Upper lobe of left lung (tissue), 4 donors: ENCODE results near the gene HACD3.

ENCODE experiments used
- CTCF ChIP-seq, 6 experiments: fragments of 450-650 bp in 4 of 6; fragments of 200-600 bp in 2 of 6; sonication (generic) in 2 of 6; IDR thresholded peaks; one replicate each; pipeline ENCODE4 v1.5.1; 2016 to 2019; ENCODE audit warnings: antibody characterized with exemption in 6 of 6
- EP300 ChIP-seq, 4 donors: sonication (generic); formaldehyde crosslinking; IDR thresholded peaks; one replicate each; pipeline ENCODE4 v1.5.1; 2017; ENCODE audit warnings: antibody characterized with exemption in 4 of 4, control low read depth in 2 of 4
- POLR2A ChIP-seq, 4 donors: fragments of 450-650 bp; IDR thresholded peaks; one replicate each; pipeline ENCODE4 v1.5.1; 2016 to 2017; ENCODE audit warnings: antibody characterized with exemption in 4 of 4, mild to moderate bottlenecking in 2 of 4
- POLR2AphosphoS5 ChIP-seq, 2 donors: sonication (generic); formaldehyde crosslinking; IDR thresholded peaks; one replicate each; pipeline ENCODE4 v1.5.1; 2017; ENCODE audit warnings: antibody characterized with exemption in 2 of 2

GRCh38 chr15:65535192-65535591 is 4.9 kb downstream of the HACD3 start:
- TF ChIP-seq POLR2AphosphoS5 (IDR thresholded peaks at IDR 0.05) (no peak), CTCF (IDR thresholded peaks at IDR 0.05) (no peak), POLR2A (IDR thresholded peaks at IDR 0.05) (no peak), EP300 (IDR thresholded peaks at IDR 0.05) (no peak)
